D721Med (cell line): Measurements from ENCODE around the gene GRIA2.
A peak's percentile ranks its signal among the peaks of the same experiment; 100 is the strongest.
"Not testable (repeated sequence)": the region's sequence is repeated elsewhere in the genome, so short reads cannot be mapped to it uniquely, and the experiment has no call there.

ENCODE experiments used
- DNase-seq: peaks from one replicate; pipeline ENCODE4 v3.0.0; 2011; ENCODE audit warnings: low spot score; ENCODE audit not compliant: insufficient read length
- FAIRE-seq: peaks from 2 replicates; lab custom pipeline; 2011; peaks lifted over from hg19 to GRCh38; lab: Jason Lieb, UNC
- CTCF ChIP-seq: IDR thresholded peaks from 2 replicates; pipeline ENCODE4 v1.5.1; 2012; ENCODE audit warnings: mild to moderate bottlenecking, control low read depth; ENCODE audit not compliant: insufficient read depth; ENCODE audit errors: missing control alignments

The GRIA2 gene

GRCh38 chr4:157220371-157220881 lies at the start of gene GRIA2:
GRIA2 (plus strand) TSS chr4:157220728; CDS start chr4:157221043, 315 bp downstream.
- no peak for TF ChIP-seq CTCF
- DNase-seq (peak; percentile 22), FAIRE-seq (no peak)

- FAIRE-seq (no peak), DNase-seq (no peak)
- TF ChIP-seq CTCF, result peak; percentile 33
These were observed 48.5 kb upstream of the GRIA2 start for GRCh38 chr4:157172011-157172410.

DNA sequence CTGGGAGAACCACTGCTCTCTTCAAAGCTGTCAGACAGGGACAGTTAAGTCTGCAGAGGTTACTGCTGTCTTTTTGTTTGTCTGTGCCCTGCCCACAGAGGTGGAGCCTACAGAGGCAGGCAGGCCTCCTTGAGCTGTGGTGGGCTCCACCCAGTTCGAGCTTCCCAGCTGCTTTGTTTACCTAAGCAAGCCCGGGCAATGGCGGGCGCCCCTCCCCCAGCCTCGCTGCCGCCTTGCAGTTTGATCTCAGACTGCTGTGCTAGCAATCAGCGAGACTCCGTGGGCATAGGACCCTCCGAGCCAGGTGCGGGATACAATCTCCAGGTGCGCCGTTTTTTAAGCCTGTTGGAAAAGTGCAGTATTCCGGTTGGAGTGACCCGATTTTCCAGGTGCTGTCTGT lies 40.3 kb upstream of the GRIA2 start:
- FAIRE-seq, DNase-seq: not testable (repeated sequence)

DNA sequence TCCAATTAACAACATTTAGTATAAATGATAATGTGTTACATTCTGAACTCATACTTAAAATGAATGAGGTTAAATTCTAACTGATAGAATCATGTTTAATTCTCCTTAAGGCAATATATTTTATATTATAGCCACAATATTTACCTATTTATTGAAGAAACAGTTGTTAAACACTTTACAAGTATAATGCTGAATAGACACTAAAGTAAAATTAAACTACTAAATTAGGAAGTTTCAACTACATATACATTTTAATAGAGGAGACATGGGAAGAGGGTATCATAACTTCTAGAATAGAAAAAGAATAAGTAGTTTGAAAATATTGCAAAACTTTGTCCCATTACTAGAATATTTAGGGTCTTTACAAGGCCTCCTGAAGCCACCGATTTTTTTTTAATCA lies 36.2 kb upstream of the GRIA2 start:
- FAIRE-seq (no peak), DNase-seq (no peak)
- no peak for TF ChIP-seq CTCF

- TF ChIP-seq CTCF, result no peak
- FAIRE-seq (no peak), DNase-seq (no peak)
These were observed 35.2 kb upstream of the GRIA2 start for GRCh38 chr4:157185363-157185762.

DNA sequence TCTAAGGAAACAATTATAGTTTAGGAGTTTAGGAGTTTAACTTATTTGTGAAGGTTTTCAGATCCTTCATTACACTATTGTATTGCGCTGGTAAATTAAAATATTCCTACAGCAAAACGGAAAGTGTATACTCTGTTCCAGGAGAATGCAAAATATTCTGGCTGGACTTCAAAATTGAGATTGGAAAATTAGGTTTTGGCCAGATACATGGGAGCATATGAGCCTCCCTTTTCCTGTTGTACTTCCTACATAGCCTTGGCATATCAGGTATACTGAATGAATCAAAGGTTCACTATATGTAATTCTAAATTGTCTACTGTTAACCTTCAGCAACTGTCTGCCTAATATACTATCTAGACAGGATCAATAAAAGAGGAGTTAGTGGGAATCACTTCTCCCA lies 25.2 kb upstream of the GRIA2 start:
- FAIRE-seq (no peak), DNase-seq (no peak)
- no peak for TF ChIP-seq CTCF

DNA sequence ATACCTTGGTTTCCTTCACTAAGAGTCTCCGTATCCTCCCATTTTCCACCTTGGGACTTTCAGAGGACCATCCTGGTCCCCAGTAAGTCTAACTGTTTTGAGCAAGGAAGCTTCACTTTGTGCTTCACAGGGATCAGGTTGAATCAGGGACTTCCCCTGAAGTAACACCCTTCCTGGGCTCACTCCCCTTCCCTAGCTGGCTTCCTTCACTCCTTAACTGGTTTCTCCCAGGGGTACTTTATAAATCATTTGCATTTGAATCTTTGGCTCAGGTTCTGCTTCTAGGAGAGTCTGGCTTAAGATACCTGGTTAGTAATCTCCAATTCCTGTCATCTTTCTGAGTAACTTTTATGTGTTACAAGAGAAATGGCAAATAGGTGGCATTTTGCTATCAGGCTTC lies 24.5 kb upstream of the GRIA2 start:
- FAIRE-seq, result no peak

More for the DNA sequence above, 24.5 kb upstream of the GRIA2 start:
- no peak for TF ChIP-seq CTCF
- no peak for DNase-seq
